ENCODE measurements around the gene TNFSF13.

The TNFSF13 gene

DNA sequence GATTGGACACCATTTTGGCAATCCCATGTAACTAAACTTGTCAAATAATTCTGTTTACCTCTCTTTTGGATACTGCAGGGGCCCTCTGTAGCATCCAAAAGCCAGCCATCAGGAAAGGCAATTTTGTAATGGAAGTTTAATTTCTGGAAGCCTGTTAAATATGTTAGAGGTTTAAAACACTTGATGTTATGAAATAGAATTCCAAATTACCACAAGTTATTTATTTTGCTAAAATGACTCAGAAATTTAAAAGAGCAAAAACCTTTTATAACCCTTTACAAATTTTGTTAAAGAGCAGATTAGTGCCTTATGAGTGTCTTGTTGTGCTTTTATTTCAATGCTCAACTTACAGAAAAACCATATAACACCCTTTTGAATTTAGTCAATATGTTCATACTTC lies 29.7 kb upstream of the TNFSF13 start:
- Histone ChIP-seq H3K27ac (ENCODE audit: low read depth, low read length) (no peak overlapping the region), H3K4me1 (ENCODE audit: control insufficient read depth in 5 of 5, insufficient read depth in 5 of 5, low read length in 5 of 5) (no peaks in the 10 kb centered on the region), H3K36me3 (ENCODE audit: control insufficient read depth in 5 of 5, insufficient read depth in 5 of 5, low read length in 5 of 5) (no peaks in the 10 kb centered on the region), H3K9ac (ENCODE audit: low read length in 5 of 5) (no peak overlapping the region), H3K27me3 (ENCODE audit: control insufficient read depth in 5 of 5, insufficient read depth in 4 of 5, low read length in 5 of 5) (no peaks in the 10 kb centered on the region), H3K4me3 (ENCODE audit: low read depth in 1 of 5, low read length in 5 of 5) (no peak overlapping the region), H3K9me3 (ENCODE audit: control insufficient read depth in 5 of 5, low read length in 5 of 5) (peaks cover 0 to 19% (median 11%) of the 10 kb centered on the region in 5 donors)

DNA sequence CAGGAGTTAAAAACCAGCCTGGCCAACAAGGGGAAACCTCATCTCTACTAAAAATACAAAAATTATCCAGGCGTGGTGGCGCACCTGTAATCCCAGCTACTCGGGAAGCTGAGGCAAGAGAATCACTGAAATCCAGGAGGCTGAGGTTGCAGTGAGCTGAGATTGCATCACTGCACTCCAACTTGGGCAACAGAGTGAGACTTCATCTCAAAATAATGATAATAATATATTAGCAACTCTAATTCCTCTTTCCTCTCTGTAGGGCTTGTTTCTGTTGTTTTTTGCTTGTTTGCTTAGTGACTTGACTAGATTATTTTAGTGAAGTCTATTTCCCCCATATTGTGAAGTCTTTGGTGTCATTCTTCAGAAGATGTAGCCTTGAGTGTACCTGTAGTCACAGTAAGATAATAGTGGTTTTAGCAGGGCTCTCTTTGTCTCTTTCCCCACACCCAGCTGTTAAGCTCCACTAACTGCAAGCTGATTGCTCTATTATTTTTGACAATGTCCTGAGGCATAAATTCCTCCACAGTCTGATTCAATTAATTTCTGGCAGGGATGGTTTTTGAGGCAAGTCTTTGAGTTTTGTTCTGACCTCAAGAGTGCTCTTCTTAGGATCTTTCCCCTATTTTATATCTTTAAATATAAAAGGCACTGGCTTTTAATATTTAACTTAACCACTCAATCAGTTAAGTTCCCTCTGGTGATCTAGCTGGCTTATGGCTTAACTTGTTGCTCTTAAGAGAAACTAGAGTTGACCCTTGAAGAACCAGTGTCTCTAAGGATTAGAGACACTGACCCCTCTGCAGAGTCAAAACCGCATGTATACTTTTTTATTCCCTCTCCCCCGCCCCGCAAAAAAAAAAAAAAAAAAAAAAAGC lies 28.3 kb upstream of the TNFSF13 start:
- Histone ChIP-seq H3K9ac (ENCODE audit: low read length in 5 of 5) (no peak overlapping the region), H3K9me3 (ENCODE audit: control insufficient read depth in 5 of 5, low read length in 5 of 5) (peaks cover 0 to 19% (median 11%) of the 10 kb centered on the region in 5 donors), H3K27ac (ENCODE audit: low read depth, low read length) (no peak overlapping the region), H3K4me3 (ENCODE audit: low read depth in 1 of 5, low read length in 5 of 5) (no peak overlapping the region), H3K27me3 (ENCODE audit: control insufficient read depth in 5 of 5, insufficient read depth in 4 of 5, low read length in 5 of 5) (no peaks in the 10 kb centered on the region), H3K4me1 (ENCODE audit: control insufficient read depth in 5 of 5, insufficient read depth in 5 of 5, low read length in 5 of 5) (no peaks in the 10 kb centered on the region), H3K36me3 (ENCODE audit: control insufficient read depth in 5 of 5, insufficient read depth in 5 of 5, low read length in 5 of 5) (no peaks in the 10 kb centered on the region)

DNA sequence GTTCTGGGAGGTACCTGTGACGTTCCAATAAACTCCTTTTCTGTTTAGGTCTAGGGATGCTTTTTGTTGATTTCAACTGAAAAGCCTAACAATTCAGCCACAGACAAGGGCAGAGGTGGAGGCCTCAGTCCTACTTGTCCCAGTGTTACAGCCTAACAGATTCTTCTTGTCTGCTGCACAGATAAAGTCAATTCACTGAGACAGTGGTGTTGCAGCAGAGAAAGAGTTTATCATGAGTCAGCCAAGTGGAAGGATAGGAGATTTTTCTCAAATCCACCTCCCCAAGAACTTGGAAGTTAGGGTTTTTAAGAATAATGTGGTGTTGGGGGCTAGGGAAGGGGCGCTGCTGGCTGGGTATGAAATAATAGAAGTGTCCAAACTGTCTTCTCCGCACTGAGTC lies 20.5 kb upstream of the TNFSF13 start:
- Histone ChIP-seq H3K27ac (ENCODE audit: low read depth, low read length) (no peak overlapping the region), H3K9me3 (ENCODE audit: control insufficient read depth in 5 of 5, low read length in 5 of 5) (peaks cover 4 to 13% (median 8%) of the 10 kb centered on the region in 5 donors), H3K9ac (ENCODE audit: low read length in 5 of 5) (no peak overlapping the region), H3K4me3 (ENCODE audit: low read depth in 1 of 5, low read length in 5 of 5) (no peak overlapping the region), H3K4me1 (ENCODE audit: control insufficient read depth in 5 of 5, insufficient read depth in 5 of 5, low read length in 5 of 5) (no peaks in the 10 kb centered on the region), H3K27me3 (ENCODE audit: control insufficient read depth in 5 of 5, insufficient read depth in 4 of 5, low read length in 5 of 5) (peaks cover 0 to 2% (median 0%) of the 10 kb centered on the region in 5 donors), H3K36me3 (ENCODE audit: control insufficient read depth in 5 of 5, insufficient read depth in 5 of 5, low read length in 5 of 5) (no peaks in the 10 kb centered on the region)

DNA sequence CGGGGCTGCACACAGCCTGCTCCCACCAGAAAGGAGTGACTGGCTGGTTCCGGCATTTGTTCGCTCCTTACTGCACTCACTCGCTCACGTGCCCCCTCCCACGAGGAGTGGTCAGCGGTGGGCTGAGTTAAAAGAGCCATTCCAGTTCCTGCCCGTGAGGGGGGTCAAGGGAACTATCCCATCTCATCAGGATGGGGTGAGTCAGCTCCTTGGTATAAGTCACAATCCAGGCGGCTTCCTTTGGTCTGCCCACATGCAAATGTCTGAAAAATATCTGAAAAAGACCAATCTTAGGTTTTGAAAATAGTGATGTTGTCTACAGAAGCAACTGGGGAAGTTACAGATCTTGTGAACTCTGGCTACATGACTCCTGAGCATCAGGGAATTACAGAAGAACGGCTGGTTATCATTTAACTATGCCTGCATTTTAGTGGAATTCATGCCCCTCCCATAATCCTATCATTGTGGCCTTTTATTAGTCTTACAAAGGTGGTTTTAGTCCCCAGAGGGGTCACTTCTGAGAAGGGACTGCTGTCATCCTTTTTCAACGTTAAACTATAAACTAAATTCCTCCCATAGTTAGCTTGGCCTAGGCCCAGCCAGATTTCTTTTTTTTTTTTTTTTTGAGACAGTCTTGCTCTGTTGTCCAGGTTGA lies 19.5 kb upstream of the TNFSF13 start:
- H3K9ac ChIP-seq (ENCODE audit: low read length in 5 of 5): no peak overlapping the region
- peaks cover 0 to 2% (median 0%) of the 10 kb centered on the region in 5 donors for H3K27me3 ChIP-seq (ENCODE audit: control insufficient read depth in 5 of 5, insufficient read depth in 4 of 5, low read length in 5 of 5)
- no peaks in the 10 kb centered on the region for H3K4me1 ChIP-seq (ENCODE audit: control insufficient read depth in 5 of 5, insufficient read depth in 5 of 5, low read length in 5 of 5)
- no peak overlapping the region for H3K27ac ChIP-seq (ENCODE audit: low read depth, low read length)
- H3K9me3 ChIP-seq (ENCODE audit: control insufficient read depth in 5 of 5, low read length in 5 of 5): peaks cover 4 to 13% (median 8%) of the 10 kb centered on the region in 5 donors
- H3K36me3 ChIP-seq (ENCODE audit: control insufficient read depth in 5 of 5, insufficient read depth in 5 of 5, low read length in 5 of 5): no peaks in the 10 kb centered on the region
- H3K4me3 ChIP-seq (ENCODE audit: low read depth in 1 of 5, low read length in 5 of 5): no peak overlapping the region

DNA sequence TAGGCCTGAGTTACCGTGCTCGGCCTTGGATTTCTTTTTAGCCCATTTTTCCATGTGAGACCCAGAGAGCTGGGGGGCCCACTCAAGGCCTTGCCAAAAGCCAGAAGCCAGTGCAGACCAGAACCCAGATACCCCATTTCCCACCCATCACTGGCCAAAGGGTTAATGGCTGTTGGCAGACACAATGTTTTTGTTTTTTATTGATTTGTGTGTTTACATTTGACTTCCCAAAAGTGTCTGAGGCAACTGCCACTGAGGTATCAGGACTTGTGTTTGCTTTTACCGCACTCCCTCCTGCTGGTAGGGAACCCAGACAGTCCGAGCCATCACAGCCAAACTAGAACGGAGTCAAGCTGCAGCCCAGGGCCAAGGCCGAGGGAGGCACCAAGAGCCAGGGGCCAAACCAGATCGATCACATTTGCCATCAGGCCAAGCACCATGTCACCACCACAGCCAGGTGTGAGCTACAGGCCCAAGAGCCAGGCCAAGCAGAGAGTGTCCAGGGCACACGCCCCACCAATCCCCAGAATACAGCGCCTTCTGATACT lies 17.4 kb upstream of the TNFSF13 start:
- no peak overlapping the region for H3K9ac ChIP-seq (ENCODE audit: low read length in 5 of 5)
- H3K27me3 ChIP-seq (ENCODE audit: control insufficient read depth in 5 of 5, insufficient read depth in 4 of 5, low read length in 5 of 5): peaks cover 0 to 2% (median 0%) of the 10 kb centered on the region in 5 donors
- H3K27ac ChIP-seq (ENCODE audit: low read depth, low read length): no peak overlapping the region

DNA sequence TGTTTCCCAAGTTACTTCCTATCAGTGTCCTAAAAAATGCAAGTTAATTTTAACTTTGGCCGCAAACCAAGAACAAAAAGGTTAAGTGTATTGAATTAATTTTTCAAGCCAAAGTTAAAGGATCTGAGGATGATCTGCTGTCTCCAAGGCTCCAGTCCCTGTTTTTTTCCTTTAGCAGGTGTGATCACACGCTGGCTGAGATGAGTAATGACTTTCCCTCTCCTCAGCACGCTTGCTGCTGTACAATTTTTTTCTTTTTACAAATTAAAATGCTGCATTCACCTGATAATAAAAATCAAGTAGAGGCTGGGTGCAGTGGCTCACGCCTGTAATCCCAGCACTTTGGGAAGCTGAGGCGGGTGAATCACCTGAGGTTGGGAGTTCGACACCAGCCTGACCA lies 13.6 kb upstream of the TNFSF13 start:
- H3K27me3 ChIP-seq (ENCODE audit: control insufficient read depth in 5 of 5, insufficient read depth in 4 of 5, low read length in 5 of 5): no peaks in the 10 kb centered on the region
- no peak overlapping the region for H3K4me3 ChIP-seq (ENCODE audit: low read depth in 1 of 5, low read length in 5 of 5)
- peaks cover 6 to 17% (median 16%) of the 10 kb centered on the region in 5 donors for H3K4me1 ChIP-seq (ENCODE audit: control insufficient read depth in 5 of 5, insufficient read depth in 5 of 5, low read length in 5 of 5)
- H3K27ac ChIP-seq (ENCODE audit: low read depth, low read length): no peak overlapping the region
- no peaks in the 10 kb centered on the region for H3K9me3 ChIP-seq (ENCODE audit: control insufficient read depth in 5 of 5, low read length in 5 of 5)
- no peak overlapping the region for H3K9ac ChIP-seq (ENCODE audit: low read length in 5 of 5)
- H3K36me3 ChIP-seq (ENCODE audit: control insufficient read depth in 5 of 5, insufficient read depth in 5 of 5, low read length in 5 of 5): no peaks in the 10 kb centered on the region

More for the DNA sequence above, 17.4 kb upstream of the TNFSF13 start:
- no peaks in the 10 kb centered on the region for H3K36me3 ChIP-seq (ENCODE audit: control insufficient read depth in 5 of 5, insufficient read depth in 5 of 5, low read length in 5 of 5)
- H3K4me3 ChIP-seq (ENCODE audit: low read depth in 1 of 5, low read length in 5 of 5): no peak overlapping the region
- H3K9me3 ChIP-seq (ENCODE audit: control insufficient read depth in 5 of 5, low read length in 5 of 5): peaks cover 4 to 13% (median 8%) of the 10 kb centered on the region in 5 donors
- peaks cover 0 to 3% (median 0%) of the 10 kb centered on the region in 5 donors for H3K4me1 ChIP-seq (ENCODE audit: control insufficient read depth in 5 of 5, insufficient read depth in 5 of 5, low read length in 5 of 5)

DNA sequence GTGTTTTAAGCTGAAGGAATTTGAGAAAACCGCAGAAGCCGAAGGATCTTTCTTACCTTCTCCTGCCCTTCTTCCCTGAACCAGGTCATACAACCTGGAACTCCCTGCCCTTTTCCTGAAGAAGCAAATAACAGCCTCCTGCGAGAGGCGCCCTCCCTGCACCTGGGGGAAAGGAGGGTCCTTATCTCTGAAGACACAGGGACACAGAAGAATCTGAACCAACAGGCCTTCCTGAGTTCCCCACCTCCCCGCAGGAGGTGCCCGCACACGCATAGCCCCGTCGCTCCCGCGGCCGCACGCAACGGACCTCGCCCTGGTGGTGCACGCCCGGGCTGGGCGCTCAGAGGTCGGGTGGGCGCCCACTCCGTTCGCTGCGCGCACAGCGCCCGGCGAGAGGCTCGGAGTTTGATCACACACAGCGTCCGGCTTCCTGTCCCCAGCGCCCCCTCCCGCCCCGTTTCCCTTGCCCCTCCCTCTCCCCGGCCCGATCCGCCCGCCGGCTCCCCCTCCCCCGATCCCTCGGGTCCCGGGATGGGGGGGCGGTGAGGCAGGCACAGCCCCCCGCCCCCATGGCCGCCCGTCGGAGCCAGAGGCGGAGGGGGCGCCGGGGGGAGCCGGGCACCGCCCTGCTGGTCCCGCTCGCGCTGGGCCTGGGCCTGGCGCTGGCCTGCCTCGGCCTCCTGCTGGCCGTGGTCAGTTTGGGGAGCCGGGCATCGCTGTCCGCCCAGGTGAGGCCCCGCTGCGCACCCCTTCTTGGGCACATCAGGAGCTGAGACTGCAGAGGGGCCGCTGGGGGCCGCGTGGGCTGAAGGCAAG lies 9.8 kb upstream of the TNFSF13 start, which contains the start of gene TNFSF12:
Gene TNFSF12 (plus strand): TSS at position 474 of the 816 bp plus-strand sequence. CDS start 96 bp downstream, at position 570.
- H3K36me3 ChIP-seq (ENCODE audit: control insufficient read depth in 5 of 5, insufficient read depth in 5 of 5, low read length in 5 of 5): peaks cover 0 to 20% (median 11%) of the 10 kb centered on the region in 5 donors
- H3K4me1 ChIP-seq (ENCODE audit: control insufficient read depth in 5 of 5, insufficient read depth in 5 of 5, low read length in 5 of 5): peaks cover 6 to 32% (median 23%) of the 10 kb centered on the region in 5 donors
- H3K9me3 ChIP-seq (ENCODE audit: control insufficient read depth in 5 of 5, low read length in 5 of 5): no peaks in the 10 kb centered on the region
- peak within 1 kb of the TSS; percentile 56 to 89 (median 67) for H3K9ac ChIP-seq (ENCODE audit: low read length in 5 of 5)
- peak within 1 kb of the TSS; percentile 62 for H3K27ac ChIP-seq (ENCODE audit: low read depth, low read length)
- H3K4me3 ChIP-seq (ENCODE audit: low read depth in 1 of 5, low read length in 5 of 5): peak within 1 kb of the TSS; percentile 80 to 92 (median 89)
- no peaks in the 10 kb centered on the region for H3K27me3 ChIP-seq (ENCODE audit: control insufficient read depth in 5 of 5, insufficient read depth in 4 of 5, low read length in 5 of 5)

DNA sequence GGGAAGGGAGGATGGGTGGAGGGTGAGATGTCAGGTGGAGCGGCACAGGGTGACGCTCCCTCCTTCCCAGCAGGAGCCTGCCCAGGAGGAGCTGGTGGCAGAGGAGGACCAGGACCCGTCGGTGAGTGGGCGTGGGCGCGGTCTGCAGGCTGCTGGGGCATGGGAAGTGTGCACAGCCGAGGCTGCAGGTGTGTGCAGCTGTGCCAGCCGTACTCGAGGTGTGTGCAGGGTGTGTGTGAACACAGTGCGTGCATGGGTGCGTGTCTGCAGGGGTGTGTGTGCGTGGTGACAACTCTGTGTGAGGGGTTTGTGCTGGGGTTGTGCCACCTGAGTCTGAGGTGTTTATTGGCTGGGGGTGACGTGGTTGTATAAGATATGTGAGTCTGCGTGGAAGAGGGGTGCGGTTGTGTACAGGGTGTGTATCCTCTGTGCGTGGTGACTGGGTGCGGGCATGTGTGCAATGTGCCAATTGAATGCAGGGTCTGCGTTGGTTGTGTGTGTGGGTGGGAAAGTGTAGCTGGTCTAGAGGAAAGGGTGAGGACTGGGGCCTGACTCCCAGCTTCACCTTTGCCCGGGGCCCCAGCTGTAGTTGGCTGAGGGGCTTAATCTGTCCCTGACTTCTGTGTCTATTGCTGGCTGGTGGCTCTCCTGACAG lies 9.0 kb upstream of the TNFSF13 start:
- Histone ChIP-seq H3K27me3 (ENCODE audit: control insufficient read depth in 5 of 5, insufficient read depth in 4 of 5, low read length in 5 of 5) (no peaks in the 10 kb centered on the region), H3K27ac (ENCODE audit: low read depth, low read length) (peak overlapping the region; percentile 62), H3K36me3 (ENCODE audit: control insufficient read depth in 5 of 5, insufficient read depth in 5 of 5, low read length in 5 of 5) (peaks cover 0 to 23% (median 14%) of the 10 kb centered on the region in 5 donors), H3K4me3 (ENCODE audit: low read depth in 1 of 5, low read length in 5 of 5) (peak overlapping the region; percentile 80 to 91 (median 84)), H3K9ac (ENCODE audit: low read length in 5 of 5) (peak overlapping the region; percentile 6 to 71 (median 67)), H3K9me3 (ENCODE audit: control insufficient read depth in 5 of 5, low read length in 5 of 5) (no peaks in the 10 kb centered on the region), H3K4me1 (ENCODE audit: control insufficient read depth in 5 of 5, insufficient read depth in 5 of 5, low read length in 5 of 5) (peaks cover 6 to 34% (median 23%) of the 10 kb centered on the region in 5 donors)

DNA sequence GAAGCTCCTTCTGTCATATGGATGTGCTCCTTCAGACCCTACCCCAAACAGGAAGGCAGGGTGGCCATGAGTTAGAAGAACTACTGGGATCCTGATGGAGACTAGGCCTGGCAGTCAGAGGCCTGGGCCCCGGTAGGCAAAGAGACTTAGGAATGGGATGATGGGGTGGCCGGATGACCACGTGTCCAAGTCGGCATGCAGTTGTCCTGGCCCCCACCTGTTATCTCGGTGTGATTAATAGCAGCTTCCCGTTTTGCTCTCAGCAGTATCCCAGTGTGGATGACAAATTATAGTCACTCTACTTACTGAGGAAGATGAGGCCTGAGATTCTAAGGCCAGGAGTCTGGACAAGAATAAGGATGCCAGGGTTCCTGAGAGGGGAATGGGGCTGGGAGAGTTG lies 8.2 kb upstream of the TNFSF13 start:
- Histone ChIP-seq H3K36me3 (ENCODE audit: control insufficient read depth in 5 of 5, insufficient read depth in 5 of 5, low read length in 5 of 5) (peaks cover 0 to 23% (median 14%) of the 10 kb centered on the region in 5 donors), H3K9ac (ENCODE audit: low read length in 5 of 5) (peak overlapping the region in 2 of 5 donors; percentile 68 to 71), H3K4me3 (ENCODE audit: low read depth in 1 of 5, low read length in 5 of 5) (peak overlapping the region in 1 of 5 donors; percentile 80), H3K27me3 (ENCODE audit: control insufficient read depth in 5 of 5, insufficient read depth in 4 of 5, low read length in 5 of 5) (no peaks in the 10 kb centered on the region), H3K27ac (ENCODE audit: low read depth, low read length) (peak overlapping the region; percentile 62), H3K4me1 (ENCODE audit: control insufficient read depth in 5 of 5, insufficient read depth in 5 of 5, low read length in 5 of 5) (peaks cover 6 to 38% (median 23%) of the 10 kb centered on the region in 5 donors), H3K9me3 (ENCODE audit: control insufficient read depth in 5 of 5, low read length in 5 of 5) (no peaks in the 10 kb centered on the region)

Data from subcutaneous abdominal adipose tissue (tissue), 5 donors.